Uterus (tissue), 4 donors: Measurements from ENCODE around the gene KMT5B. TPM values are rescaled to one million over a fixed set of nuclear protein-coding genes. Genes with fewer than 3 reads are reported as not detected.
A peak's percentile ranks its signal among the peaks of the same experiment; 100 is the strongest.

Experiments
- DNase-seq, 2 donors: peaks; one replicate each; pipeline ENCODE4 v3.0.0-alpha.2; 2019 to 2020
- H3K27ac ChIP-seq, 2 donors: fragments of 200-600 bp; sonication (generic); 1 replicate in 1 of 2; 2 replicates in 1 of 2; pipeline ENCODE4 v1.5.1; 2016 to 2018
- H3K27me3 ChIP-seq, 2 donors: fragments of 200-600 bp; sonication (generic); one replicate each; pipeline ENCODE4 v1.5.1; 2018 to 2019; ENCODE audit warnings: control low read depth in 1 of 2
- H3K36me3 ChIP-seq, 2 donors: fragments of 200-600 bp; sonication (generic); one replicate each; pipeline ENCODE4 v1.5.1; 2019; ENCODE audit warnings: control low read depth in 1 of 2
- H3K4me1 ChIP-seq, 2 donors: fragments of 200-600 bp; sonication (generic); one replicate each; pipeline ENCODE4 v1.5.1; 2018 to 2019; ENCODE audit warnings: control low read depth in 1 of 2
- H3K4me3 ChIP-seq, 2 donors: fragments of 200-600 bp; sonication (generic); 1 replicate in 1 of 2; 2 replicates in 1 of 2; pipeline ENCODE4 v1.5.1; 2018 to 2019; ENCODE audit warnings: mild to moderate bottlenecking in 1 of 2
- H3K9me3 ChIP-seq, 2 donors: fragments of 200-600 bp; sonication (generic); one replicate each; pipeline ENCODE4 v1.5.1; 2019; ENCODE audit warnings: control low read depth in 1 of 2
- CTCF ChIP-seq, 4 experiments: fragments of 200-600 bp in 2 of 4; fragments of 450-650 bp in 2 of 4; sonication (generic) in 2 of 4; IDR thresholded peaks; one replicate each; pipeline ENCODE4 v1.5.1; 2016 to 2019; ENCODE audit warnings: antibody characterized with exemption in 4 of 4, mild to moderate bottlenecking in 2 of 4, moderate library complexity in 1 of 4
- POLR2A ChIP-seq, 2 donors: fragments of 450-650 bp; IDR thresholded peaks; one replicate each; pipeline ENCODE4 v1.6.1; 2016; ENCODE audit warnings: antibody characterized with exemption in 2 of 2, mild to moderate bottlenecking in 1 of 2, moderate library complexity in 1 of 2
- intact Hi-C: fragments of 100-400 bp; cut with DNase I; formaldehyde crosslinking; loops from one replicate; pipeline ENCODE4 v1.15.1; 2023; ENCODE audit warnings: low total_unique reads
- total RNA-seq, 4 donors: library from RNA; depleted of rRNA in 3 of 4; stranded (reverse); fragments of >200 nt in 3 of 4; gene quantifications; one replicate each; pipeline versions ENCODE4 v1.1.0 to v1.2.4, GENCODE V29; 2014 to 2023
- donor health status: DM: yes; HTN: yes; CAD: no.

Gene KMT5B
- total RNA-seq, 4 donors from 2014 or later = 13.5 to 108 (median 79.4) TPM

GRCh38 chr11:68117853-68118470 lies 95.1 kb downstream of the KMT5B start:
- DNase-seq = no peak
- intact Hi-C loops = no loop called here
- H3K4me1 ChIP-seq = no peaks in the 10 kb centered on the region
- no peak overlapping the region for H3K4me3 ChIP-seq
- H3K9me3 ChIP-seq = no peaks in the 10 kb centered on the region
- no peaks in the 10 kb centered on the region for H3K27me3 ChIP-seq
- peak overlapping the region in 1 of 2 donors; percentile 28 for H3K27ac ChIP-seq
- TF ChIP-seq CTCF (IDR thresholded peaks at IDR 0.05) (no peak), POLR2A (IDR thresholded peaks at IDR 0.05) (no peak)
- H3K36me3 ChIP-seq = no peaks in the 10 kb centered on the region

GRCh38 chr11:68116974-68117373 lies 96.1 kb downstream of the KMT5B start:
- Histone ChIP-seq H3K4me1 (no peaks in the 10 kb centered on the region), H3K36me3 (no peaks in the 10 kb centered on the region), H3K27ac (no peak overlapping the region), H3K27me3 (no peaks in the 10 kb centered on the region), H3K9me3 (no peaks in the 10 kb centered on the region), H3K4me3 (no peak overlapping the region)
- TF ChIP-seq POLR2A (IDR thresholded peaks at IDR 0.05) = no peak
- TF ChIP-seq CTCF (IDR thresholded peaks at IDR 0.05) = no peak
- intact Hi-C loops = no loop called here
- DNase-seq = no peak

GRCh38 chr11:68116126-68116525 lies 97.0 kb downstream of the KMT5B start:
- H3K27me3 ChIP-seq = no peaks in the 10 kb centered on the region
- no peaks in the 10 kb centered on the region for H3K9me3 ChIP-seq
- no peak for DNase-seq
- intact Hi-C loops = no loop called here
- no peaks in the 10 kb centered on the region for H3K36me3 ChIP-seq
- no peak for TF ChIP-seq POLR2A (IDR thresholded peaks at IDR 0.05)
- TF ChIP-seq CTCF (IDR thresholded peaks at IDR 0.05) = no peak
- no peaks in the 10 kb centered on the region for H3K4me1 ChIP-seq
- H3K27ac ChIP-seq = no peak overlapping the region
- no peak overlapping the region for H3K4me3 ChIP-seq

GRCh38 chr11:68115285-68115684 lies 97.8 kb downstream of the KMT5B start:
- Histone ChIP-seq H3K36me3 (no peaks in the 10 kb centered on the region), H3K27ac (no peak overlapping the region), H3K9me3 (no peaks in the 10 kb centered on the region), H3K4me1 (no peaks in the 10 kb centered on the region), H3K4me3 (no peak overlapping the region), H3K27me3 (no peaks in the 10 kb centered on the region)
- TF ChIP-seq POLR2A (IDR thresholded peaks at IDR 0.05) (no peak), CTCF (IDR thresholded peaks at IDR 0.05) (no peak)
- intact Hi-C loops = no loop called here
- DNase-seq = no peak

- no peak overlapping the region for H3K4me3 ChIP-seq
- DNase-seq = no peak
- no peaks in the 10 kb centered on the region for H3K36me3 ChIP-seq
- no peaks in the 10 kb centered on the region for H3K4me1 ChIP-seq
- TF ChIP-seq POLR2A (IDR thresholded peaks at IDR 0.05) (no peak), CTCF (IDR thresholded peaks at IDR 0.05) (no peak)
- H3K9me3 ChIP-seq = no peaks in the 10 kb centered on the region
- no peaks in the 10 kb centered on the region for H3K27me3 ChIP-seq
- intact Hi-C loops = no loop called here
- no peak overlapping the region for H3K27ac ChIP-seq
Observed at GRCh38 chr11:68113986-68114385, 99.1 kb downstream of the KMT5B start.
